IMR-90 (cell line): ENCODE measurements around the gene ZG16B. TPM values are rescaled to one million over a fixed set of nuclear protein-coding genes. Genes with fewer than 3 reads are reported as not detected.

Experiments used
- ATAC-seq: fragments of 200-7000 bp; cut with Tn5 transposase; 2 replicates; pipeline ENCODE4 v1.9.1; 2020; ENCODE audit warnings: low read depth, mild to moderate bottlenecking, moderate library complexity
- BruUV-seq: library from RNA; stranded (reverse); fragments of 400-500 nt; replicated peaks from 2 replicates; lab custom pipeline; 2021; lab: Mats Ljungman, UMichigan
- CTCF ChIA-PET: fragments of 300-600 bp; formaldehyde crosslinking; extraction: SDS; loops from one replicate; lab custom pipeline; 2021; ENCODE audit warnings: antibody characterized with exemption; lab: Yijun Ruan, JAX
- POLR2A ChIA-PET: fragments of 300-600 bp; sonication (Branson Sonifier 250); formaldehyde crosslinking; loops from one replicate; lab custom pipeline; 2022; ENCODE audit warnings: antibody characterized with exemption; ENCODE audit not compliant: unreplicated experiment; lab: Charles Lee
- DNase-seq: peaks from one replicate; pipeline ENCODE4 v3.0.0; 2013
- H2AFZ ChIP-seq: replicated peaks from 2 replicates; pipeline ENCODE3; 2013; ENCODE audit warnings: low read length, mild to moderate bottlenecking; ENCODE audit not compliant: poor library complexity
- H2AK5ac ChIP-seq: 2 replicates; pipeline ENCODE4 v1.6.1; 2013; ENCODE audit warnings: low read depth, low read length, inconsistent platforms
- H2AK9ac ChIP-seq: replicated peaks from 2 replicates; pipeline ENCODE3; 2013; ENCODE audit warnings: mild to moderate bottlenecking, low read depth, low read length, moderate library complexity; ENCODE audit not compliant: poor library complexity
- H2BK120ac ChIP-seq: 2 replicates; pipeline ENCODE4 v1.6.1; 2013; ENCODE audit warnings: low read depth, low read length, inconsistent platforms
- H2BK15ac ChIP-seq: 3 replicates; pipeline ENCODE4 v1.6.1; 2013; ENCODE audit warnings: low read depth, low read length, inconsistent platforms
- H2BK20ac ChIP-seq: 2 replicates; pipeline ENCODE4 v1.6.1; 2013; ENCODE audit warnings: low read depth, mild to moderate bottlenecking, inconsistent platforms, low read length, moderate library complexity
- H2BK5ac ChIP-seq: 2 replicates; pipeline ENCODE4 v1.6.1; 2013; ENCODE audit warnings: mild to moderate bottlenecking, low read depth, low read length, inconsistent platforms; ENCODE audit not compliant: poor library complexity, severe bottlenecking
- H3K14ac ChIP-seq: replicated peaks from 2 replicates; pipeline ENCODE4 v1.6.1; 2013; ENCODE audit warnings: low read depth, low read length, inconsistent platforms
- H3K18ac ChIP-seq: 2 replicates; pipeline ENCODE4 v1.6.1; 2013; ENCODE audit warnings: low read depth, low read length, control low read depth
- H3K23ac ChIP-seq: 2 replicates; pipeline ENCODE4 v1.6.1; 2013; ENCODE audit warnings: low read depth, low read length, inconsistent platforms
- H3K27ac ChIP-seq: 2 replicates; pipeline ENCODE4 v1.5.1; 2013; ENCODE audit warnings: mild to moderate bottlenecking, control low read depth, low read length; ENCODE audit not compliant: insufficient read depth
- H3K27me3 ChIP-seq: 2 replicates; pipeline ENCODE4 v1.6.1; 2013; ENCODE audit warnings: low read length; ENCODE audit not compliant: control insufficient read depth, insufficient read depth
- H3K36me3 ChIP-seq: 2 replicates; pipeline ENCODE4 v1.6.1; 2013; ENCODE audit warnings: low read length, mixed read lengths; ENCODE audit not compliant: control insufficient read depth, insufficient read depth
- H3K4ac ChIP-seq: 2 replicates; pipeline ENCODE4 v1.6.1; 2013; ENCODE audit warnings: low read depth, low read length, inconsistent platforms
- H3K4me1 ChIP-seq: 2 replicates; pipeline ENCODE4 v1.6.1; 2013; ENCODE audit warnings: low read length, mixed read lengths; ENCODE audit not compliant: control insufficient read depth, insufficient read depth
- H3K4me2 ChIP-seq: 2 replicates; pipeline ENCODE4 v1.6.1; 2013; ENCODE audit warnings: low read depth, mild to moderate bottlenecking, control low read depth, low read length, moderate library complexity
- H3K4me3 ChIP-seq: 2 replicates; pipeline ENCODE4 v1.5.1; 2013; ENCODE audit warnings: low read depth, mild to moderate bottlenecking, control low read depth, low read length, moderate library complexity; ENCODE audit not compliant: insufficient read depth
- H3K56ac ChIP-seq: 2 replicates; pipeline ENCODE4 v1.6.1; 2013; ENCODE audit warnings: low read length, inconsistent platforms; ENCODE audit not compliant: insufficient read depth; ENCODE audit errors: extremely low read depth
- H3K79me1 ChIP-seq, 2 experiments: 2 replicates each; pipeline ENCODE4 v1.6.1; 2013; ENCODE audit warnings: low read length in 2 of 2, inconsistent platforms in 1 of 2, low read depth in 1 of 2
- H3K9ac ChIP-seq: 2 replicates; pipeline ENCODE4 v1.6.1; 2013; ENCODE audit warnings: low read depth, low read length, control low read depth
- H3K9me1 ChIP-seq: 2 replicates; pipeline ENCODE4 v1.6.1; 2013; ENCODE audit warnings: low read length, inconsistent platforms; ENCODE audit not compliant: insufficient read depth
- H3K9me3 ChIP-seq: 2 replicates; pipeline ENCODE4 v1.6.1; 2013; ENCODE audit warnings: low read length; ENCODE audit not compliant: control insufficient read depth, insufficient read depth
- H4K20me1 ChIP-seq: 2 replicates; pipeline ENCODE4 v1.6.1; 2013; ENCODE audit warnings: low read length, inconsistent platforms; ENCODE audit not compliant: insufficient read depth
- H4K5ac ChIP-seq: 2 replicates; pipeline ENCODE4 v1.6.1; 2013; ENCODE audit warnings: mild to moderate bottlenecking, low read depth, low read length, control low read depth
- H4K8ac ChIP-seq, 2 experiments: 2 replicates each; pipeline ENCODE4 v1.6.1; 2013; ENCODE audit warnings: low read depth in 2 of 2, low read length in 2 of 2, control low read depth in 1 of 2, inconsistent platforms in 1 of 2
- H4K91ac ChIP-seq: 2 replicates; pipeline ENCODE4 v1.6.1; 2013; ENCODE audit warnings: low read depth, low read length, inconsistent platforms; ENCODE audit not compliant: insufficient read depth
- MAZ ChIP-seq: IDR thresholded peaks from 2 replicates; pipeline ENCODE4 v1.6.1; 2012; ENCODE audit warnings: low read depth, mild to moderate bottlenecking, low read length, improper control_type of control experiment, moderate library complexity, borderline replicate concordance
- USF2 ChIP-seq: fragments of 150-350 bp; IDR thresholded peaks from 2 replicates; pipeline ENCODE4 v1.6.1; 2017; ENCODE audit warnings: mild to moderate bottlenecking, antibody characterized with exemption, low read length, low read depth
- WGBS, 2 experiments: methylation state at CpG; one replicate each; pipeline versions ENCODE4 v1.1.5 to v1.1.7; 2013; ENCODE audit warnings: missing lambda C conversion rate in 2 of 2; ENCODE audit not compliant: insufficient read length in 1 of 2; ENCODE audit errors: extremely low coverage in 2 of 2; 5-methylcytosine and 5-hydroxymethylcytosine counted together
- dilution Hi-C: fragments of 300-500 bp; cut with HindIII; formaldehyde crosslinking; loops from one replicate; pipeline ENCODE4 v1.14.3; 2018; ENCODE audit warnings: low sequenced_read_pairs; ENCODE audit not compliant: unreplicated experiment
- in situ Hi-C: fragments of 300-500 bp; cut with MboI; formaldehyde crosslinking; loops from 3 replicates; pipeline ENCODE4 v1.14.3; 2019; ENCODE audit warnings: low sequenced_read_pairs, inconsistent platforms, mixed read lengths
- intact Hi-C: fragments of 100-400 bp; cut with micrococcal nuclease; formaldehyde crosslinking; loops from 2 replicates; pipeline ENCODE4 v1.10.0; 2022
- polyA plus RNA-seq, 3 experiments: library from polyadenylated mRNA; depleted of rRNA; stranded (reverse); fragments of >200 nt; gene quantifications; 2 replicates each; pipeline ENCODE4 v1.2.3, GENCODE V29; 2012; ENCODE audit warnings: low replicate concordance in 1 of 3
- total RNA-seq: library from RNA; depleted of rRNA; stranded (reverse); fragments of >200 nt; gene quantifications from 2 replicates; pipeline ENCODE4 v1.2.3, GENCODE V29; 2012

Gene ZG16B
- total and polyA plus RNA-seq, 2 of the 4 experiments (the other 2 are of a cell fraction) = 0.54 to 0.65 TPM

- H3K14ac ChIP-seq = no peak overlapping the region
- no peak overlapping the region for H3K56ac ChIP-seq
- ChIA-PET POLR2A (no interaction called here), CTCF (no interaction called here)
- H2BK15ac ChIP-seq = no peak overlapping the region
- H3K79me1 ChIP-seq = no peaks in the 10 kb centered on the region
- no peak for TF ChIP-seq USF2
- no peak for TF ChIP-seq MAZ
- H2BK20ac ChIP-seq = no peak overlapping the region
- DNase-seq = no peak
- in situ Hi-C loops = no loop called here
- H3K4me1 ChIP-seq = no peaks in the 10 kb centered on the region
- no CpG with 5 or more reads among the region's 26 CpGs for WGBS, 2 experiments
- H3K27me3 ChIP-seq = peaks cover 53% of the 10 kb centered on the region
- no peak overlapping the region for H2AK5ac ChIP-seq
- H3K4ac ChIP-seq = no peak overlapping the region
- no peaks in the 10 kb centered on the region for H3K9me3 ChIP-seq
- no TSS peak for BruUV-seq
- intact Hi-C loops = no loop called here
- H3K4me3 ChIP-seq = no peak overlapping the region
- no peak overlapping the region for H3K18ac ChIP-seq
- no peak overlapping the region for H4K8ac ChIP-seq
- H4K91ac ChIP-seq = no peak overlapping the region
- ATAC-seq = no peak
- no peaks in the 10 kb centered on the region for H3K9me1 ChIP-seq
- H2AK9ac ChIP-seq = no peak overlapping the region
- no peak overlapping the region for H2BK120ac ChIP-seq
- H3K9ac ChIP-seq = no peak overlapping the region
- no peaks in the 10 kb centered on the region for H3K36me3 ChIP-seq
- no peak overlapping the region for H3K23ac ChIP-seq
- H2AFZ ChIP-seq = no peak overlapping the region
- no peak overlapping the region for H3K4me2 ChIP-seq
- dilution Hi-C loops = no loop called here
- no peak overlapping the region for H2BK5ac ChIP-seq
- H4K20me1 ChIP-seq = no peaks in the 10 kb centered on the region
- H4K5ac ChIP-seq = no peak overlapping the region
- H3K27ac ChIP-seq = no peak overlapping the region
These were observed 4.9 kb upstream of the ZG16B start for GRCh38 chr16:2825049-2825742.
